Spinal cord (tissue), 10 donors: ENCODE measurements around the gene MANEAL. TPM values are rescaled to one million over a fixed set of nuclear protein-coding genes. Genes with fewer than 3 reads are reported as not detected.

Experiments used
- DNase-seq, 6 donors: peaks; one replicate each; pipeline versions ENCODE4 v3.0.0 to v3.0.0-alpha.2; 2013 to 2015; ENCODE audit warnings: low spot score in 6 of 6, low read depth in 4 of 6
- H3K27ac ChIP-seq: one replicate; pipeline ENCODE4 v1.5.1; 2013; ENCODE audit warnings: low read depth, low read length, control low read depth
- H3K27me3 ChIP-seq: one replicate; pipeline ENCODE4 v1.6.1; 2013; ENCODE audit warnings: low read length; ENCODE audit not compliant: control insufficient read depth, insufficient read depth
- H3K36me3 ChIP-seq: one replicate; pipeline ENCODE4 v1.6.1; 2013; ENCODE audit warnings: low read length; ENCODE audit not compliant: control insufficient read depth, insufficient read depth
- H3K4me1 ChIP-seq: one replicate; pipeline ENCODE4 v1.6.1; 2013; ENCODE audit warnings: low read length; ENCODE audit not compliant: control insufficient read depth, insufficient read depth
- H3K4me3 ChIP-seq: one replicate; pipeline ENCODE4 v1.5.1; 2013; ENCODE audit warnings: low read depth, low read length, control low read depth
- H3K9me3 ChIP-seq: one replicate; pipeline ENCODE4 v1.6.1; 2013; ENCODE audit warnings: low read length; ENCODE audit not compliant: control insufficient read depth, insufficient read depth
- WGBS: methylation state at CpG from one replicate; pipeline ENCODE4 v1.1.5; 2013; ENCODE audit warnings: missing lambda C conversion rate; ENCODE audit not compliant: insufficient coverage; 5-methylcytosine and 5-hydroxymethylcytosine counted together
- polyA plus RNA-seq, 2 donors: library from polyadenylated mRNA; unstranded; fragments of 120-200 nt; gene quantifications; one replicate each; pipeline ENCODE4 v1.2.1, GENCODE V29; 2013; ENCODE audit not compliant: insufficient read length in 2 of 2
- total RNA-seq, 2 donors: library from RNA; depleted of rRNA in 1 of 2; stranded (reverse); fragments of 120-200 nt in 1 of 2; fragments of >200 nt in 1 of 2; gene quantifications; one replicate each; pipeline versions ENCODE4 v1.2.3 to v1.2.4, GENCODE V29; 2013 to 2014
- donor health status: healthy.

MANEAL gene
- total and polyA plus RNA-seq, 4 donors, result 15.0 to 53.7 (median 40.8) TPM

- no peaks in the 10 kb centered on the region for H3K27me3 ChIP-seq
- H3K27ac ChIP-seq, result no peak overlapping the region
- H3K4me1 ChIP-seq, result no peaks in the 10 kb centered on the region
- peaks cover 43% of the 10 kb centered on the region for H3K36me3 ChIP-seq
- 100% methylated on average over 1 of the region's 9 CpGs for WGBS
- H3K9me3 ChIP-seq, result no peaks in the 10 kb centered on the region
- DNase-seq, result no peak
- H3K4me3 ChIP-seq, result no peak overlapping the region
Measured at GRCh38 chr1:37822906-37823815, 29.5 kb downstream of the MANEAL start.

DNA sequence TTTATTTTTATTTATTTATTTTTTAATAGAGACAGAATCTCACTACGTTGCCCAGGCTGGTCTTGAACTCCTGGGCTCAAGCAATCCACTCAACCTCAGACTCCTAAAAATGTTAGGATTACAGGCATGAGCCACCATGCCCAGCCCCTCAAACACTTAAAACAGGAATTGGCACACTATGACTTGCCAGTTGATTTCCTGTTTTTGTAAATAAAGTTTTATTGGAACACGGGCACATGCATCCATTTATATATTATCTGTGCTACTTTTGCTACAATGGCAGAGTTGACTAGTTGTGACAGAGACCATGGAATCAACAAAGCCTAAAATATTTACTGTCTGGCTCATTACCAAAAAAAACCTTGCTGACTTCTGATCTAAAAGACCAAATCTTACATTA lies 30.4 kb downstream of the MANEAL start:
- 100% methylated on average over 1 of the region's 2 CpGs for WGBS
- Histone ChIP-seq H3K4me3 (no peak overlapping the region), H3K27me3 (no peaks in the 10 kb centered on the region), H3K36me3 (peaks cover 46% of the 10 kb centered on the region), H3K27ac (no peak overlapping the region), H3K4me1 (no peaks in the 10 kb centered on the region), H3K9me3 (no peaks in the 10 kb centered on the region)
- no peak for DNase-seq

DNA sequence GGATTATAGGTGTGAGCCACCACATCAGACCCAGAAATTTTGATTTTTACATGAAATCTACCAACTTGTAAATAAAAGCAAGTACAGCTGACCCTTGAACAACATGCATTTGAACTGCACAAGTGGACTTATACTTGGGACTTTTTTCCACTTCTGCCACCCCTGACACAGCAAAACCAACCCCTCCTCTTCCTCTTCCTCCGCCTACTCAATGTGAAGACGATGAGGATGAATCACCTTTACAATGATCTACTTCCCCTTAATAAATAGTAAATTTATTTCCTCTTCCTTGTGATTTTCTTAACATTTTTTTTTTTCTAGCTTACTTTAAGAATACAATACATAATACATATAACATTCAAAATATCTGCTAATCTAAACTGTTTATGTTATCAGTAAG lies 31.9 kb downstream of the MANEAL start:
- no peak for DNase-seq
- Histone ChIP-seq H3K4me3 (no peak overlapping the region), H3K4me1 (no peaks in the 10 kb centered on the region), H3K27me3 (no peaks in the 10 kb centered on the region), H3K27ac (no peak overlapping the region), H3K36me3 (peaks cover 52% of the 10 kb centered on the region), H3K9me3 (no peaks in the 10 kb centered on the region)
- WGBS, result no CpG with 5 or more reads among the region's 2 CpGs

GRCh38 chr1:37828410-37829074 lies 34.9 kb downstream of the MANEAL start:
- H3K4me1 ChIP-seq, result no peaks in the 10 kb centered on the region
- H3K27me3 ChIP-seq, result no peaks in the 10 kb centered on the region
- no peak overlapping the region for H3K27ac ChIP-seq
- DNase-seq, result no peak
- peaks cover 46% of the 10 kb centered on the region for H3K36me3 ChIP-seq
- H3K9me3 ChIP-seq, result no peaks in the 10 kb centered on the region
- 100% methylated on average over 7 of the region's 12 CpGs for whole genome bisulfite sequencing
- no peak overlapping the region for H3K4me3 ChIP-seq

DNA sequence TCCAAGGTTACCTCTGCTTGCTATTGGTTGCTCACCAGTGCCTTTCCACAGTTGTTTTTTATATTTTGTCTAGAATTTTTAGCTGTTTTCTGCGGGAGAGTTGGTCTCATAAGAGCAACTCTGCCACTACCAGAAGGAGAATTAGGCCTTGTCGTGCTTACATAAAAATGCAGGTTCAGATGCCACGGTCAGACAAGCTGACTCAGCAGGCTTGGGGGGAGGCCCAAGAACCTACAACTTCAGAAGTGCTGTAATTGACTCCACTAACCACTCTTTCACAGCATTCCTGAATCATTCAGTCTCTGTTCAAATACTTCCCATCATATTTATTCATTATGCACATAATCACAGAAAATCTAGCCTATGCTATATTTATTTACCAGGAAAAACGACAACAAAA lies 37.5 kb downstream of the MANEAL start:
- no peak for DNase-seq
- H3K27me3 ChIP-seq, result no peaks in the 10 kb centered on the region
- H3K4me1 ChIP-seq, result no peaks in the 10 kb centered on the region
- H3K36me3 ChIP-seq, result peaks cover 52% of the 10 kb centered on the region
- 71% methylated on average over 1 of the region's 4 CpGs for WGBS
- H3K9me3 ChIP-seq, result no peaks in the 10 kb centered on the region
- no peak overlapping the region for H3K27ac ChIP-seq
- no peak overlapping the region for H3K4me3 ChIP-seq

GRCh38 chr1:37831809-37832208 lies 38.2 kb downstream of the MANEAL start:
- Histone ChIP-seq H3K27me3 (no peaks in the 10 kb centered on the region), H3K4me3 (no peak overlapping the region), H3K27ac (no peak overlapping the region), H3K36me3 (peaks cover 46% of the 10 kb centered on the region), H3K9me3 (no peaks in the 10 kb centered on the region), H3K4me1 (no peaks in the 10 kb centered on the region)
- WGBS, result 90% methylated on average over 2 of the region's 2 CpGs
- DNase-seq, result no peak

DNA sequence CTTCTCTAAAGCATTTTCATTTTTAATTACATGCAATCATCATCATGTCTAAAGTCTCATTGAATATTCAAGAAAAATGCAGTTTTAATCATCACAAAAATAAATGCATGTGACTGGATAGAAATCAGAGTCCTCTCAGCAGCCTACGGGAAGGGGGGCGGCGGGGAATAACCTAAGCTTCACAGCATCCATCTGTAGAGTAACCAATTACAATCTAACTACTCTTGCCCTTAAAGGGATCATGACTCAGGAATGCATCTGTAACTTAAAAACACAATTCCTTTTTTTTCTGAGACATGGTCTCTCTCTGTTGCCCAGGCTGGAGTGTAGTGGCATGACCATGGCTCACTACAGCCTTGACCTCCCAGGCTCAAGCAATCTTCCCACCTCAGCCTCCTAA lies 43.1 kb downstream of the MANEAL start:
- 55% methylated on average over 3 of the region's 3 CpGs for WGBS
- no peaks in the 10 kb centered on the region for H3K9me3 ChIP-seq
- no peak overlapping the region for H3K4me3 ChIP-seq
- H3K4me1 ChIP-seq, result no peaks in the 10 kb centered on the region
- H3K27me3 ChIP-seq, result no peaks in the 10 kb centered on the region
- DNase-seq, result no peak
- H3K36me3 ChIP-seq, result peaks cover 51% of the 10 kb centered on the region
- no peak overlapping the region for H3K27ac ChIP-seq

- WGBS, result 89% methylated on average over 10 of the region's 10 CpGs
- DNase-seq, result no peak
- Histone ChIP-seq H3K9me3 (no peaks in the 10 kb centered on the region), H3K27ac (no peak overlapping the region), H3K4me1 (no peaks in the 10 kb centered on the region), H3K27me3 (no peaks in the 10 kb centered on the region), H3K36me3 (peaks cover 36% of the 10 kb centered on the region), H3K4me3 (no peak overlapping the region)
Measured at GRCh38 chr1:37839676-37840075, 46.0 kb downstream of the MANEAL start.

DNA sequence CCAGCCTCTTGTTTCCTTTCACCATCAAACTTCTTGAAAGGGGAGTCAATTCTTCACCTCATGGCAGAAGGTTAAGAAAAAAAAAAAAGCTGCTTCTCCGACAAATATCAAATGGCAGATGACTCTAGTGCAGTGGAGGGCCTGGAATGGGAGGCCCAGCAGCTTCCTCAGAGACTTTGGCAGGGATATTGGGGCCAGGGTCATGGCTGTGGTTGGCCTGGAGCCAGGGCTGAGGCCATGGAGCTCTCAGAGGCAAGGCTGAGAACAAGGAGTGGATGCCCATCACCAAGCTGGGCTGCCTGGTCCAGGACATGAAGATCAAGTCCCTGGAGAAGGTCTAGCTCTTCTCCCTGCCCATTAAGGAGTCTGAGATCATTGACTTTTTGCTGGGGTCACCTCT lies 47.1 kb downstream of the MANEAL start:
- H3K4me3 ChIP-seq, result no peak overlapping the region
- 90% methylated on average over 1 of the region's 1 CpG for WGBS
- H3K4me1 ChIP-seq, result no peaks in the 10 kb centered on the region
- H3K27ac ChIP-seq, result no peak overlapping the region
- no peaks in the 10 kb centered on the region for H3K27me3 ChIP-seq
- H3K9me3 ChIP-seq, result no peaks in the 10 kb centered on the region
- H3K36me3 ChIP-seq, result peaks cover 38% of the 10 kb centered on the region
- no peak for DNase-seq

GRCh38 chr1:37841652-37842051 lies 48.0 kb downstream of the MANEAL start:
- 90% methylated on average over 2 of the region's 3 CpGs for WGBS
- Histone ChIP-seq H3K4me1 (no peaks in the 10 kb centered on the region), H3K27ac (no peak overlapping the region), H3K4me3 (no peak overlapping the region), H3K9me3 (no peaks in the 10 kb centered on the region), H3K27me3 (no peaks in the 10 kb centered on the region), H3K36me3 (peaks cover 35% of the 10 kb centered on the region)
- DNase-seq, result no peak
